Activated T-helper 9 cell treated with anti-CD3 and anti-CD28 coated beads, Interleukin-2, amount 50 U/mL, for 16 hours (primary cell): Measurements from ENCODE around the gene RTN4.

Experiments used
- DNase-seq: peaks from one replicate; pipeline ENCODE4 v3.0.0-alpha.2; 2020; ENCODE audit warnings: low read depth

The RTN4 gene

DNA sequence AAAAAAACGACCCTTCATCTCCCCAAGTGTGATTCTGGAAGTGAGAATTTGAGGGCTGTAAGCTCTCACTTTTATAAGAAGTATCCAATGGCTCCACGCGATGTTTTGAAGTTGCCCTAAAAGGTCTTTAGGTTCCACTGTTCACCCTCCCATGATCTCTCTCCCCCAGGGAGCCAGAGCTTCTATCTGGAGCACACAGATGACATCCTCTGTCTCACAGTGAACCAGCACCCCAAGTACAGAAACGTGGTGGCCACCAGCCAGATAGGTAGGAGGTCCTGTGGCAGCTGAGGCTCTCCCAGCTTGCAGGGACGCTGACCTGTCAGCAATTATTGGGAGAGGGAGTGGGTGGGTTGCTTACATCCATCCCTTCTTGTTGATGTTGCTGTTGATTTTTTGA, 97.8 kb downstream of the RTN4 start:
- DNase-seq, result no peak

DNA sequence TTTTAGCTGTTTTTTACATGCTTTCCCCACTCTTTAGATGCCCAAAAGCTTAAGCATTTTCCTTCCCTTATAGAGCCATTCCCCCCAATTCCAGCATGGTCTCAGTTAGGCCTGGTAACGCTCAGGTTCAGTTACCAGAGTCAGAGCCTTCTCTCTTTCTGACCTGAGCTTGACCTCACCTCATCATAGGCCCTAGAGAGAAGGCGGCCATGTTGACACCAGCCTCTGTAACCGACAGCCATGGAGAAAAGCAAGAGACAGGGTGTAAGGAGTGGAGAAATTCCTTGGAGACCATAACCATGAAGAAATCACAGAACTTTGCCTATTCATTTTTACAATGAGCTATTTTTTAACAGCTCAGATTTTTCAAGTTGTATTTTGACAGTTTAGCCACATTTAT, 99.4 kb downstream of the RTN4 start:
- no peak for DNase-seq

DNA sequence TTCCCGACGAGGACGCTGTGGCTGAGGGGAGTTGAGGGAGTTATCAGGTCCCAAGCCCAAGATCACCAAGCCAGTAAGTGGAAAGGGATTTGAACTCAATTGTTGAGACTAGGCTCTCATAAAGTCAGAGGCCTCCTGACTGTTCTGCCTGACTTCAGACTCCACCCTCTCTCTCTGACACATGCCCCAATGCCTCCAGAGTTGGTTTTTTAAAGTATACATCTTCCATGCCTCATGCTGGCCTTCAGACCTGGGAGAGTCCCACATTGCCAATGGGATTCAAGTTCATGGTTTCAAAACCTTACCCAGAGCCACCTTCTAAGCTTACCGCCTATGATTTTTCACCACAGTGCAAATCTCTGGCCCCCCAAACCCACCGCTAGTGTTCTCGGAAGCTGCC, 100.8 kb downstream of the RTN4 start:
- DNase-seq, result no peak

DNA sequence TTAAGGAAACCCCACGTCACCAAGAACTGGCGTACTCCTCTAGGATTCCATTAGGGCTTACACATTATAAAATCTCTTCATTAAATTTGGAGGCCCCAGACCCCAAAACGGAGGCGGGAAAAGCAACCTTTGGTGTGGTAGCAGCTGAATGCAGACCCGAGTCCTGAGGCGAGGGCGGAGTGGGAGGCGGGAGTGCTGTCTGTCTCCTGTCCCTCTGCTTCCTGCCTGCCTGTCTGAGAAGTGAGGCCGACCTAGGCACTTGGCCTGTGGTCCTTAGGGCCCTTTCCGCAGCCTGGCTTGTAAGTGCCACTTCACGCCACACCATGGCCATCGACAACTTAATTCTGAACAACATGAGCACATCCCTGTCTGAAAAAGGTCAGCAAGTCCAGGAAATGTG, 102.1 kb downstream of the RTN4 start:
- DNase-seq, result no peak

DNA sequence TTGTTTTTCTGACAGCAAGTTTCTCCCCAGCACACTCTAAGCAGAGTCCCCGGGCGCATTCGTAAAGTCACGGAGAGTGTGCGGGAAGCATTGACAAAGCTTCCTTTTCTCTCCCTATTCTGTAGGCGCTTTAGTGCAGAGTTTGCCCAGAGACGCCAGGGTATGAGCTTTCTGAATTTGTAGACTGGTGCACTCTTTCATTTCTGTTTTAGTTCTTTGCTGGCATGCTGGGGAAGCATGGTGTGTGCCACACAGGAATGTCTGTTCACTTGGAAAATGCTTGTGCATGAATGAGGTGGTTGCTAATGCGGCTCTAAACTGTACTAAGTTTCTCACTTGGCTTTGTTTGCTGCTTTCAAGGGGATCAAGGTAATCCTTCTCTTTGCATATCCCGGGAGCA, 102.6 kb downstream of the RTN4 start:
- no peak for DNase-seq

DNA sequence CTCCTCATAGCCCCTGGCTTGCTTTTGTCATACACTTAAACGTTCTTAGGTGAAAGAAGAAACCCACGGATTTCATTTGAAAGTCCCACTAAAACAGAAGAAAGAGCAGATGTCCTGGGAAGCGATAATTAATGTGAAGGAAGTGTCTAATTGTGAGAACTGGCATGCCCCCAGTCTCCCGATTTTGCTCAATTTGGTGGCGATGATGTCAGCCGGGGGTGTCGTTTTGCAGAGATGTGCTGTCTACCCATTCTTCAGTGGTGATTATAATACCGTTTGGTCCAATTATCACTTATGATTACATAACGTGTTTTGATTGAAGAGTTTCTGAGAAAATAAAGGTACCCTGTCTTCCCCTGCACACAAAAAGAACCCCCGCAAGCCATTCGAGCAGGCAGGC, 103.1 kb downstream of the RTN4 start:
- no peak for DNase-seq

DNA sequence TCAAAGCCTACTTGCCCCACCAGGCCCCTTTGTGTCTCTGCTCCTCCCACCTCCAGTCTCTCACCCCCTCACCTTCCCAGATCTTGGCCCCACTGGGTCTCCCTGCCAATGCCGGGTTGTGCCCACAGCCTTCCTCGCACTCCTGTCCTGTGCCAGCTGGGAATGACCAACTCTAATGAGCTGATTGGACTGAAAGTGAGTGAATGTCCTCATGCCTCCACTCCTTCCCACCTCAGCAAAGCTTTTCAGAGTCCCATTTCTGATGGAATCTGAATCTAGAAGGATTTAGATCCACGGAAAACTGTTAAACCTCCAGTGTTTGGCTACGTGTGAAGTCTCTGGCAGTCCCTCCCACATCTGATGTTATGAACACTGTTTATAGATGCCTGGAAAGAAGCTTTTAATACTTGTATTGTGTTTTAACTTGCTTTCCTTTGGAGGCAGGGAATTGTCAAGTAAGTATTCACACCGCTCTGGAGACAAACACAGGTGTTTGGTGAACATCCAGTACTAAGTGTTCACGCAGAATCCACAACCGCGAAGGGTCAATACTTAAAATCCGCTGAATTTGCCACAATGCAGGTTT, 103.9 kb downstream of the RTN4 start:
- DNase-seq, result no peak

DNA sequence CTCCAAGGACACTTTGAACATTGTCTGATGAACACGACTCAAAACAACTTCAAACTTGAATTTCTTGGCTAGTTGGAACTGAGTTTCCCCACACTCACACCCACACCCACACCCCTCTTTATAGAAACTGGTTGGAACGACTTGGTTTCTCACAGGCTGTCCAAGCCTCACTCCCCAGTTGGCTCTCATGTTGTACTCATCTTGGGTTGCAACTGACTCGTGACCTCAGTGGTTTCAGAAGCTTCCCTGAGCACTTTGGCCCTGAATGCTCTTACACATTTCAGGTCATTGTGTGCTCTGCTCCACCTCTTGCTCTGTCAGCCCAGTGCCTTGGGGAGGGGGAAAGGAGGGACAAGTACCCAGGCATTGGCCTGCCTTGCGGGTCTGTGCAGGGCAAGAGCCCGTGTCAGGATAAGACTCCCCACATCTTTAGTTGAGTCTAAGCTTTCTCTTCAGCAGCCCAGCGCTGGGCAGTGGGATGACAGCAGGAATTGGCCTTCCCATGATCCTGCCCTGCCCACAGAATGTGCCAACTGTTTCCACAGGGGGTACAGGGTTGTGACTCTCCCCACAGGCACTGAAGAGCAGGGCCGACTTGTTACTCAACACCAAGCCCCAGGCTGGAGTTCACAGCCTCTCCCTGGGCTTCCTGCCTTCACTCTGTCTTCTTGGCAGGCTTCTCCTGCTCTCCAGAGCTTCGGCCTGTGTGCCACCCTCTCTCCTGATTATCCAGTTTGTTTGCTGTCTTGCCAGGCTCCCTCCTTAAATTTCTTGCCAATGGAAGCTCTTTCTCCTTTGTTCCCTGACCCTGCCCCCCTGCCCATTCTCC, 104.6 kb downstream of the RTN4 start:
- no peak for DNase-seq

DNA sequence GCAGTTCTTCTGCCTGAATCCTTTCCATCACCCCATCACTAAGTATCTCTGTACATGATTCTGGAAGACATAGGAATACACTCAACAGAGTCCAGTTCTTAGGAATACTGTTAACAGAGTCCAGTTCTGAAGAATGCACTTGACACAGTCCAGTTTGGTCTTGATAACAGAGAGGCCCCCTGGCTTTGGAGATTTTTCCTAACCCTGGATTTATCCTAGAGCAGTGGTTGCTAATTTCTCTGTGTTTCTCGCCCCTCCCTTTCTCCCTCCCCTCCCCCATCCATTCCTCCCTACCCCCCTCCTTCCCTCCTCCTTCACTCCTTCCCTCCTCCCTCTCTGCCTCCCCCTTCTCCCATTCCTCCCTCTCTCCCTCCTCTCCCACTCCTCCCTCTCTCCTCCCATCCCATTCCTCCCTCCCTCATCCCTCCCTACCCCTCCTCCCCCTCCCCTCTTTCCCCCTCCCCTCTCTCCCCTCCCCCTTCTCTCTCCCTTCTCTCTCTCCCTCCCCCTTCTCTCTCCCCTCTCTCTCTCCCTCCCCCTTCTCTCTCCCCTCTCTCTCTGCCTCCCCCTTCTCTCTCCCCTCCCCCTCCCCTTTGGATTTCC, 105.4 kb downstream of the RTN4 start:
- DNase-seq, result no peak

DNA sequence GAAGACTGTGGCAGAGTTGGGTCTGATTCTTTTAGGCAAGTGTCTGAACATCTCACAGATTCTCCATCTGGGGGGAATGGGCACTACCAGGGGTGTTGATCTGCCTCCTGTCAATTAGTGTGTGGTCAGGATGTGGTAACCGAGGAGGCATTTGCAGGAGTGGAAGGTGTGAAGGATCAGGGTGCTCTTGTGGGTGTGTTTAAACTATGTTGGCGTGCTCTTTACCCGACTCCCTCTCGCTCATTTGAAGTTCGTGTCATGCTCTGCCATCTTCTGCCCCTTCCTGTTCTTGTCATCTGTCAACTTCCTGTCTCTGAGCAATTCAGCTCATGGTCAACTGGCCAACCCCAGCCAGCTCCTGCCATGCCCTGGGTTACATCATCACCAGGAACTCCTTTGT, 107.9 kb downstream of the RTN4 start:
- DNase-seq, result no peak

DNA sequence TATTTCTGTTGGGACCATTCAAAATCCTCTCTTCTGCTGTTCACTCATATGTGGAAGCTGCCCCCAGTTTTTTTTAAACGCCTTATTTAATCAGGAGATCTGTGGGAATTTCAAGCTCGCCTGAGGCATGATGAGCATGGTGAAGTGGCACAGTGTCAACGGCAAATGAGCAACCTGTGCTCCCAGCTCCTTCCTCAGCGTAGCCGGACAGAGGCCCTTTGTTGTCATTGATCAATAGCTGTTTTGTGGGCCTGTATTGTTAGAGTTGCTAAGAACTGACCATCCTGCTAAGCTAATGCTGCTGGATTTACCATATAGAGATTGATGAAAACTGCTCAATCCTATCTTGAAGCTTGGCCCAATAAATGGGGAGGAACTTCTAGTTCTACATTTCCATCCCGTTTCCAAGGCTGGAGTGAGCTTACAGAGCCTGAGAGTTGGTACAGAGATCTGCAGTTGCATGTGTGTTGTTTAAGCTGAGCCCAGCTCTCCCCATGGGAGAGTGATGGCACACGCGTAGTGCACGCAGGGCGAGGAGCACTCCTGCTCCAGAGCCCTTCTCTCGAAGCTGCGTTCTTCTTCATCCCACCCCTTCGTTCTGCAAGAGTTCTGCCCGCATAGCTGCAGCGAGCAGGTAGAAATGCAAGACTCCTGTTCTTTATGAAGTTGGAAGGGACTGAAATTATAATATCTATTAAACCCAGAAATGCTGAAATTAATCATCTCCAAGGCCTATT, 108.8 kb downstream of the RTN4 start:
- DNase-seq, result no peak

DNA sequence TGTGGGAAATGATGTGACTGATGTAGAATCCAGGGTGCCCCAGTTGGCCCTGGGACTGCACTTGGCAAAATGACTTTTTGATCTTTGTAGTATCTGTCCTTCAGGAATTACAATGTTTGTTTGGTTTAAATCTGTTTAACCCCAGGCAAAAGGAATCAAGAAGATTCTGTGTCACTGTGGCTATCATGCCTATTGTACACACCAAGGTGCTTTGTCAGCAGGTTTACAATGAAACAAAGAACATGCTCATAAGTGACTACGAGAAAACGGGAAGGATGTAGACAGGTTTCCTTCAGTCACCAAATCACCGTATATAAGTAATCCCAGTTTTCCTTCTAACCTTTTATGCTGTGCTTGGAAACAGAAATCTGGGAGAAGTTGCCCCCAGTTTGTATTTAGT, 109.5 kb downstream of the RTN4 start:
- DNase-seq, result no peak

DNA sequence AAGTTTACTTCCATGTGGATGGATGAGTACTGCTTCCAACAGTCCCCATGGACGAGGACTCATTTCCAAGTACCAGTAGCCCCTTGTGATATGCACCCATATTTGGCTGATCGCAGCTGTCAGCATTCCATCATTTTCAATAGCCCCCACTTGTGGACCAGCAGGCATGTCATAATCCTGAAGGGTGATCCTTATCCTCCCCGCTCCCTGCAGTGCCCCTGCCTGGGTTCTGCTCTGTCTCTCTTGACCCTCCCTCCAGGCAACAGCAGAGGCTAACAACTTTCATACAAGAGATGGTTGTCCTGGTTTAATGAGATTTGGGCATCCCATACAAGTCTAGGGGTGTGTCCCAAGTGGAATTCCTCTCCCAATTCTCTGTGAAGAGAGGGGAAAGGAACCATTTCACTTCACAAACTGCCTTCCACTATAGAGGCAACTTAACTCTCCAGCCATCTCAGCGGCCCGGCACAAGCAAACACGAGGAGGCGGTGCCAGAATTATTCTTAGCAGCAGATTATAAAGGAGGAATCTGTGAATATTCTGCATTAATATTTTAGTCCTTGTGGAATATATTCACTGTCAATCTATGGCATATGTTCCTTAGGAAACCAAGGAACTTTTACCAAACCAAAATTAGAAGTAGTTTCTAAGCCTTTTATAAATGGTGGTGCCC, 110.7 kb downstream of the RTN4 start:
- DNase-seq, result no peak

DNA sequence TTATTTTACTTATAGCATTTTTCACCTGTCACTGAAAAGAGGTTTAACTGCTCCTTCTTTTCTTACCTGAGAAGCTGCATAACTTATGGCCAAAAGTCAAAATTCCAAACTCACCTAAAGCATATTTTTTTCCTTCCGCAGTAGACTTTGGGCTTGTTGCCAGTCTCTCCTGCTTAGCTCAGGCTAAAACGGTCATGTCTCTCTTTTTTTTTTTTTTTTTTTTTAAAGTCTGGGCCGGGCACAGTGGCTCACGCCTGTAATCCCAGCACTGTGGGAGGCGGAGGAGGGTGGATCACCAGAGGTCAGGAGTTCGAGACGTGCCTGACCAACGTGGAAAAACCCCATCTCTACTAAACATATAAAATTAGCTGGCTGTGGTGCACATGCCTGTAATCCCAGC, 113.5 kb downstream of the RTN4 start:
- no peak for DNase-seq

DNA sequence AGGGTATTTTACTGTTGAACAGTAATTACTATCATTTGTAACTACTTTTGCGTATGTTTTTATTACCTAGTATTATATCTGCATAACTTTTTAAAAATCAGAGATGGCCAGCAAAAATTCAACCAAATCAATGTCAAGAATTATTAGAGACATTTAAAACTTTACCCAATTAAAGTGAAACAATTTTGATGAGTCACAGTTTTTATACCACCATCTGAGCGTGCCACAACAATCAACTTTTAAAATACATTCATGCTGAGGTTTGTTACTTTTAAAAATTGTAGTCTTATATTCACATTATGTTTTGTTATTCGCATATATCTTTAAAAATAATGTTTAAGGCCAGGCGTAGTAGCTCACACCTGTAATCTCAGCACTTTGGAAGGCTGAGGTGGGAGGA, 114.9 kb downstream of the RTN4 start:
- no peak for DNase-seq

DNA sequence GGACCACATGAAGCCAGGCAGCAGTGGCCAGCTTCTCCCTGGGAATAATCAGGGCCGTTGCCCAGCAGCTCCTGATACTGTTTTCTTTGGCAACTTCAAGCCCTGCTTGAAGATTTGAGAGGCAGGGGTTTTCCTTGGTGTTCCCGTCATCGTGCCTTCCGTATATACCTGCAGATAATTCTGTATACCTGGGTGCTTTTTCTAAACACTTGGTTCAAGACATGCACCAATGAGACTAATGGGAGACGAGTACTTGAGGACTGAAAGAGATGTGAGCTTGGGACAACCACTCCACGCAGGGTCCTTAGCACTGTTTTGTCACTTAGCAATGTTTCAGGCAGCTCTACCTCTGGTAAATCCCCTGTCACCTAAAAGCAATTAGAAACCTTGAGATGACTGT, 118.8 kb downstream of the RTN4 start:
- DNase-seq, result no peak

DNA sequence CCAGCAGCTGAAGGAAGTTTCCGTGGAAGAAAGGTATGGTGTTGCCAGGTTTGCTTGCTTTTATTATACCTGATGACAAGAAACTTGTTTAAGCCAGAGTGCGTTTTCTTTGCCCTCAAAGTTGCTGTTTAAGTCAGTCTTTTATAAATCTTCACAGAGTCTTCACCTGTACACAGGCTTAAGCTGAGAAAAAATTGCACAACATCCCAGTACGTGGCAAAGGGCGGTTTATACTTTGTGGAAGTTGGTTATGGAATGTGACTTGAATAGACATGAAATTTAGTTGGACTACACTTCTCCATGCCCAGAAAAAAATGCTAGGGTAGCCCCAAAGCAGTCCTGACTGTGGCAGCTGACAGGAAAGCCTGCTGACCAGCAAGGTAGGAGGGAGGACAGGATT, 121.5 kb downstream of the RTN4 start:
- no peak for DNase-seq

DNA sequence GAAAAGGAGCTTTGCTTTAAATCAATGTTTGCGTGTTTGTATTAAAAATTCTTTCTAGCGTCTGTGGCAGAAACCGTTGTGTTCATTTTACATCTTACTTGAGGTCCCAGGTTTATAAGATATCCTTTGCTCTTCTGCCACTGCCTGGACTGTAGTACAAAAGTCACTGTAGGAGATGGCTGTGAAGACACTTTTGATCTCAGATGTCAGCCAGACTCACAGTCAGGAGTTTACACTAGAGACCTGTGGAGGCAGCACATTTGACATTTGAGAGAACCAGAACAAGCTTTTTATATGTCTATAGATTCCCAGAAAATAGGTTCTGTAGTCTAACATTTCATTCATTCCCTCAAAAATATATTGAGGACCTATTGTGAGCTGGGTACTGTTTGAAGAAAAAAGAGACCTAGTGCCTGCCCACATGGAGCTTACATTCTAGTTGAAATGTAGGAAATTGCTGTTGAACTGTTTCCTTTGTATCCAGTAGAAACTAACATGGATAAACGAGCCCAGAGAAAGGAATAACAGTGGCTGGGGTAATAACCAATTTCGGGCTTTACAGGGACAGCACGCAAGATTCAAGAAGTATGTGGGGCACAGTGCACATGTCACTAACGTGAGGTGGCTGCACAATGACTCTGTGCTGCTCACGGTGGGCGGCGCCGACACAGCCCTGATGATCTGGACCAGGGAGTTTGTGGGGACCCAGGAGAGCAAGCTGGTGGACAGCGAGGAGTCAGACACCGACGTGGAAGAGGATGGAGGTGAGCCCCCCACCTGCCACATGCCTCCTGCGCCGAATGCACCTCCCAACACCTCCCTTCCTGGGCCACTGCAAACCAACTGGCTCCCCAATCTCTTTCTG, 122.3 kb downstream of the RTN4 start:
- no peak for DNase-seq

DNA sequence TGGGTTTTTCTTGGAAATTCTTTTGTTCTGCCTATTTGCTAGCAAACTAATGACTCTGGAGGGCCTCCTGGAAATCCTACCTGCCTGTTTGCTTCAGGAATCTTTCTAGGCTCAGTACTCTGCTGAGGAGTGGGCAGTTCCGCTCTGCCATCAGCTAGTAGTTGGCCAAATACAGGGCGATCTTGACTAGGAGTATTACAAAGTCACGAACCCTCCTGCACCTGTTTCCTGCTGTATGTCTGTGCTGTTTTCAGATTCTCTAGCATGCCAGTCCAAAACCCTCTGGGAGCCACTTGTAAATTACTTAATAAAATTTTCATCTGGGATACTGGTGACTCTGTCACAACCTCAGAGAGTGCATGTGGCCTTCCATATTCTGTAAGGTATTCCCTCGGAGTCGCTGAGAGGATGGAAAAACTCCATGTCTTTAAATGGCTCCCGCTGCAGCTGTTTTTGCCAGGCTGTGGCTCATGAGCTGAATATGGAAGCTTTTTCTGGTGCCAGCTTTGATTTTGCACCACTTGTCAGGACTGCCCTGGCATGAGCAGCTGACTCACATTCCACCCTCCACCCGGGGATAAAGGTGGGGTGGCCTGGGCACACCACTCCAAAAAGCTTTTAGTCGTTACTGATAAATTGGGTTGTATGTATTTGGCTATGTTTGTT, 123.0 kb downstream of the RTN4 start:
- no peak for DNase-seq

DNA sequence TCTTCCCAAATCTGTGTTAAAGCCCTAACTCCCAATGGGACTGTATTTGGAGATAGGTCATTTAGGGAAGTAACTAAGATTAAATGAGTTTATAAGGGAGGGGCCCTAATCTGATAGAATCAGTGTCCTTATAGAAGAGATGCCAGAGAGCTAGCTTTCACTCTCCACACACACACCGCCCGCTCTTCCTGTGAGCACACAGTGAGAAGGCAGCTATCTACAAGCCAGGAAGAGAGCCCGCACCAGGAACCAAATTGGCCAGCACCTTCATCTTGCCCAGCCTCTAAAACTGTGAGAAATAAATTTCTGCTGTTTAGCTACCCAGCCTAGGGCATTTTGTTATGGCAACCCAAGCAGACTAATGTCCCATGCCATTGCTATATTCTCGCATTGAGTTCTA, 125.2 kb downstream of the RTN4 start:
- no peak for DNase-seq

DNA sequence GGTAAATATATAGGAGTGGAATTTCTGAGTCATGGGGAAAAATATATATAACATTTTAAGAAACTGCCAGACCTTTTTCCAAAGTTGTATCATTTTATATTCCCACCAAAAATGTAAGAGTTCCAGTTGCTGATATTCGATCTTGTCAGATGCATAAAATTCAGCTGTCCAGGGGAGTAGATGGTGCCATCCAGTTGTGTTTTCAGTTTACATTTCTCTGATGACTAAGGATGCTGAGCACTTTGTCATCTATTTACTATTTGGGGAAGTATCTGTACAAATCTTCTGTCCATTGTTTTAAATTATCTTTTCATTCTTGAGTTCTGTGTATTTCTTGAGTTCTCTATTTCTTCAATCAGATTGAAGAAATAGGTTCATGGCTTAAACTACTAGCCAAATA, 126.1 kb downstream of the RTN4 start:
- DNase-seq, result no peak
